ENCODE measurements around the gene BDNF.
"Not testable (repeated sequence)": the region's sequence is repeated elsewhere in the genome, so short reads cannot be mapped to it uniquely, and the experiment has no call there.

Gene BDNF

DNA sequence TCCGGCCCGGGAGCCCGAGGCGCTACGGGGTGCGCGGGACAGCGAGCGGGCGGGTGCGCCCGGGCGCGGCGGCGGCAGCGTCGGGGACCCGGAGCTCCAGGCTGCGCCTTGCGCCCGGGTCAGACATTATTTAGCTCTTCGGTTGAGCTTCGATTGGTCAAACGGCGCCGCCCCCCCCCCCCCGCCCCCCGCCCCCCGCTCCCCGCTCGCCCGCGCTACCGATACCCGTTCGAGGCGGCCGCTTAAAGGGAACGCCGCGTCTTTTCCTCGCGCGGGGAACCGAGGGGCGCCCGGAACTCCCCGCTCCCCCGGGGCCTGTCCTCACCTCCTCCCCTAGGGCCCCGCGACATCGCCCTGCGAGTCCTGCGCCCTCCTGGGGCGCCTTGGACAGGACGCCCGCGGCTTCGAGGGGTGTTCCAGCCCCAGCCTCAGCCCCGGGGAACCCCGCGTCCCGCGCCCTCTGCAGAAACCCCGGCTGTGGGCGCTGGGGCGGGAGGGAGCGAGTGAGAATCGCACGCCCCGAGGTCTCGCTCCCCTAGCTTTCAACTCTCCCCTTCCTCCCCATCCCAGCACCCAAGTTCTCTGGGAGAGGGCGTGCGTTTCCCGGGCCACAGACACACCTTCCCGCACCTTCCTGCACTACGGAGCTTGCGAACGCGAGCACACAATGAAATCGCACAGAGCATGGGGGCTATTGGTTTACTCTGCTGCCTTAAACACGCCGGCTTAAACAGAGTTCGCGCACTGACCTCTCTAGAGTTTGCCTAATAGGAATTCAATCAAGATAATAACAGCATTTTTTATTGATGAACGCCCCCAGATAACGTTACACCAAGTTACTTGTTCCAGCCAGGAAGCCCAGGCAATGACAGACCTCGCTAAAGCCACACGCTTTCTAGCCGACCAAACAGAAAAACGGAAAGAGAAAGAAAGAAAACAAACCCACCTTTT is at the start of gene BDNF:
BDNF (minus strand) TSS at position 105 of the 951 bp plus-strand sequence. CDS start 41,891 bp downstream, outside the sequence.
- no peak for DNase-seq

DNA sequence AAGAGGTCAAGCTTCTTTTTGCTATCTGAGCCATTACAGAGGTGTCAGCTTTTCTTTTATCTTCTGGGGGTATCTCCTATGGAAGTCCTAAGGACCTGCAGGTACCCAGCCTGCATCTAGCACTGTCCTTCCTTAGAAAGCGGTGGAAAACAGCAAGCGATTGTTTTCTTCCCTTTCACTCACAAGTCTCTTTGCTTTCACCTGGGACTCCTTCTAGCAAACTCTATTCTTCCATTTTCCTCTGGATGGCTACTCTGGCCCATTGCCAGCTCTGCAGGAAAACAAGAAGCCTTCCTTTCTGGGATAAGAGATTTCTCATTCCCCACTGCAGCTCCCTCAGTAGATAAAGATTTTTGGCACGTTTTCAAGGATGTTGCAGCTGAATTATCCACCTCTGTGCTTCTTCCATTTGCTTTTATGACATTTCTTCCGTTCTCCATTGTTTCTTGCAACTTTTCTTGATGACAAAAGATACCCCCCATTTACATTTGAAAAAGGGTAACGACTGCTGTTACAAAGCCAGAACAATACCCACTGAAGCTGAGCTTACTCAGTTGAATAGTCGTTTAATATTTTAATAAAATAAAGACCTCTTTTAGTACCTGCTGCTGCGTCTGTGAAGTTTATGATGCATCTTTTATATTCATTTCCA is 40.2 kb upstream of the BDNF start:
- DNase-seq: no peak

DNA sequence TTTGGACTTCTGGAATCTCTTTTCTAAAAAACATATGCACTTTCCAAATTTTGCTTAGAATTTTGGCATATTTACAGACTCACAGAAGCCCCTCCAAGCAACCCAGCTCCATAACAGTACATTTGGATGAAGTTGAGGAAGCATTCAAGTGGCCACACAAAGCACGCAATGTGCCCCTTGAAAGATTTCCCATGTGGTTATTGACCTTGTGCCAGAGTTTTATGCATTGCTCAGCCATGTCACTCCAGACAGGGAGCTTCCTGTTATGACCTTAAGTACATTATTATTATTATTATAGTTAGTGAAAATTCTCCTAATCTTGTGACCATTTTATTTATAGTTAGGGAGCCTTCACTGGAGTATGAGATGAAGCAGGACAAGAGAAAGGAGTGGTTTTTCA is 35.0 kb upstream of the BDNF start:
- DNase-seq: no peak

DNA sequence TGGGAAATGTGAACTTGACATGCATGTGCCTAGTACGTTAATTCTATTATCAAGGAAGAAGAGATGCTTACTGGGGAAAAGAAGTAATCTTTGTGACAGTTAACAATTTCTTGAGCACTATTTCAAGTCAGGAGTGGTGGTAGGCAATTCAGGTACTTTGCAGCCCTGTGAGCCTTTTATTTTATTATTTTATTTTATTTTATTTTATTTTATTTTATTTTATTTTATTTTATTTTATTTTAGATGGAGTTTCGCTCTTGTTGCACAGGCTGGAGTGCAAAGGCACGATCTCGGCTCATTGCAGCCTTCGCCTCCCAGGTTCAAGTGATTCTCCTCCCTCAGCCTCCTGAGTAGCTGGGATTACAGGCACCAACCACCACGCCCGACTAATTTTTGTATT is 31.5 kb upstream of the BDNF start:
- DNase-seq: not testable (repeated sequence)

DNA sequence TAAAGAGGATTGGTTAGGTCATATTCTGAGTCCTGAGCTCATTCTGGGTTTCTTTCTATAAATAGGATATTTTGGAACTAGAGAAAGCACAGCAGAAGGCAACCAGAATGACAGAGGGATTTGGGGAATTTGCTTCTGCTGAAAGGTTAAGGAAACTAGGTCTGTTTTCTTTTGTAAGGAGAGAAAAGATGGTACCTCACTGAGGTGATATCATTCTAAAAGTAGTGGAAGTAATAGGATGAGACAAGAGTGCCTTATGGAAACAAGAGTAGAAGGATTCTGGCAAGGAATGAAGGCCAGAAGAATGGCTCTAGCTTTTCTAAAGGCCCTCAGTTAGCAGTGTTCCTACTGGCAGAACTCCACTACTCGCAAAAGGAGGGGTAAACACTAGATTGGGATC is 26.7 kb upstream of the BDNF start:
- DNase-seq: no peak

DNA sequence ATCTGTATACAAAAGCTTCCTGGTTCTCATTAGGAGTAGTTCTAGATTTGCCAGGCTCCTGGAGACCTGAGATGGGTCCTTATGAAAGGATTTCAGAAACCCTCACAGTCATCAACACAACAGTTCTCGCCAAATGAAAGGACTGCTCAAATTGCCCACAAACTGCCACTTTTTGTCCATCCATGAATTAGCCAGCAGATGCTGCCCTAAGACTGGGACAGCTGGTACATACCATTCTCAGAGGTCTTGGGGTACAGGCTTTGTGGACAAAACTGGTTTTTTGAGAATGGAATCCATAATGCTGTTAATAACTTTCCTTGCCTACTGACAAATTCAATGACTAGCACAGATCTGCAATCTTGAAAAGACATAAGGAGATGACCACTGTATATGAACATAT is 23.4 kb upstream of the BDNF start:
- DNase-seq: no peak

DNA sequence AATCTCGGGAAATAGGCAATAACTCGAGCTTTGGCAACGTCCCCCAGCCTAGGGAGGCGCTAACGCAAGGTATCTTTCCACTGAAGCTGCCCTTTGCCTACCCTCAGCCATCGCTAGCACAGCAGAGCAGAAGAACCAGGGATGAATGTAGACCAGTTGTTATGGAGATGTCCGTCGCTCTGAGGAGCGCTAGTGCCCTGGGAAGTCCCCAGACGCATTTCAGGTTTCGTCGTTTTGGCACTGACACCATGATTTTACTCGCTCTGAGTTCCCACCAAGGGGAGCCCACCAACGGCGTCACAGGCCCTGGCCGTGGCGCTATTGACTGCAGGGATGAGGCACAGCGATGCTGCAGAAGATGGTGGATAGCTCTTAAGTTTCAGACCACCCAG is 22.7 kb upstream of the BDNF start:
- DNase-seq: no peak

DNA sequence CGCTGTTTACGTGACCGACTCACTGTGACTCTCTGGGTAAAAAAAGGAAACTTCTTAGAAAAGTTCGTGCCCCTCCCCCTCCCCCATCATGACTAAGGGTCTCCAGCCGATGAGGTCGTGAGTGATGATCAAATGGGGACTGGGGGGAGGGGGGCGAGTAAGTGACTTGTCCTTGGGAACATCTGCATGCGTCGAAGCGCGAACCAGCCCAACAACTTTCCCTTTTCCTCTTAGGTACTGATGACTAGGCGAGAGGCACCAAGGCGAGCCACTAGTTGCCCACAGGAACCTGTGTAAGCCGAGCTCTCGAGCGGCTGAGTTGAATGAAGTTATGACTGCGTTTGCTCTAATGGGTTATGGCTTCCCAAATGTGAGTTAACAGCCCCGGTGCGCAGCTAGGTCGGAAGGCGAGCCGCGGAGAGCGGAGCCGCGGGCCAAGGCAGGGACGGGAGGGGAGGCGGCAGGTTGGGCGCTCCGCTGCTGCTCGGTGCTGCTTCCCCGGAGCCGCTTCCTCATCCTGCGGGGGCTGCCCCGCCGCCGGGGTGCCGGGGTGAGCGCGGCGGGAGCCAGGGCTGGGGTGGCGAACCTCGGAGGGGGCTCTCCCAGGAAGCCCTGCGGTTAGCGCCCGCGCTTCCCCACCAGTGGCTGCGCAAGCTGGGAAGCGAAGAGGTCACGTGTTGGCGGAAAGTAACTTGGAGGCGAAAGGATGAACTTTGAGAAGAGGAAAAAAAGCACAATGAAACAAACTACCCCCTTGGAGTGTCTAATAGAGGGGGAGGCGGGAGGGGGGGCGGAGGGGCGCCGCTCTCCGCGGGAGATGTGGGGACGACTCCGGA is 22.1 kb upstream of the BDNF start:
- DNase-seq: no peak

DNA sequence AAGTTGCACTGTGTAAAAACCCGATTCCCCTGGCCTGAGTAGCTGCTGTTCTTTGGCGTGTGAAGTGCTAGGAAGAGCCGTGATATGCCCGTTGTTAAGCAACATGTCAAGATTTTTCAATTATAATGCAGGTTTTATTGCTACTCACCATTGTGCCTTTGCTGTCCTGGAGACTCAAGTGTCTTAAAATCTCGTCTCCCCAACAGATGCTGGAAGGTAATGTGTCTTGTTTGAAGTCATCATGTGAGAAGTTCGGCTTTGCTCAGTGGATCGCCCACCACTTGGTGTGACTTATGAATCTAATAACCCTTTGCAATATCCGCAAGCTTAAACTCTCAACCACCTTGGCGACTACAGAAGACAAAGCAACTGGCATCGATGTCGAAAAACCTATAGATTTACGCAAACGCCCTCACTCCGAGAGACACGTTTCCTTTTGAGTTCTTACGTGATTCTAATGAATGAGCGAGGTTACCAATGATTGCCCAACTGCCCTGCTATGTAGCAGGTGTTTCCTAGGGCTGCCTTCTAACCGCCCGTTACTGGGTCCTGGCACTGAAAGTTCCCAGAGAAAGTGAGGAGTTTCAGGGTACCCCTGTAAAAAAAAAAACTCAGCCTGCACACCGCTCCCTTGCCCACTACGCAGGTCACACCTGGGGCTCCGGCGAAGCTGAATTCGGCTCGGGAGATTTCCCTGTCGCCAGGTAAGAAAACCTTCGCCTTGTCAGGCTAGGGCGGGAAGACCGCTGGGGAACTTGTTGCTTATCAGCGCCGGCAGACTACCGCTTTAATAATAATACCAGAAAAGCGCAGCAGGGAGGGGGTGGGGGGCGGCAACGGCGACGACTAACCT is 21.2 kb upstream of the BDNF start:
- DNase-seq: no peak

DNA sequence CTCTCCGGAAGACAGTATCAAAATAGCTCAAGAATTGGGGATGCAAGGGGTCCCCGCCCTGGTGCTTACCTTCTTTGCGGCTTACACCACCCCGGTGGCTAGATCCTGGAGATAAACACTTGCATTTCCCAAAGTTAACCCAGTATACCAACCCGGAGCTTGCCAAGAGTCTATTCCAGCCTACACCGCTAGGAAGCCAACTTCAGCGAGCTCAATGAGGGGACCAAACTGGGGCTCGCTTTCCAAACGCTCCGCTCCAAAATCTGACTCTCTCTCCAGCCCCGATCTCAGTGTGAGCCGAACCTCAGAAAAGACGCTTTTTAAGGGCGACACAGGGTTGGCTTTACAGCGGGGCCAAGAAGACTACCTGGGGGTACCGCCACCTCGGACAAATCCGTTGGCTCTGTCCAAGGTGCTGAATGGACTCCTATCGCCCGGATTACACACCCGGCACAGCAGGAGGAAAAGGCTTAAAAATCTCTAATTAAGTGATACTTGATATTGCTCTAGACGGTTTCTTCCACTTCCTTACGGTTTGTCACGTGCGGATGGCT is 20.1 kb upstream of the BDNF start:
- no peak for DNase-seq

DNA sequence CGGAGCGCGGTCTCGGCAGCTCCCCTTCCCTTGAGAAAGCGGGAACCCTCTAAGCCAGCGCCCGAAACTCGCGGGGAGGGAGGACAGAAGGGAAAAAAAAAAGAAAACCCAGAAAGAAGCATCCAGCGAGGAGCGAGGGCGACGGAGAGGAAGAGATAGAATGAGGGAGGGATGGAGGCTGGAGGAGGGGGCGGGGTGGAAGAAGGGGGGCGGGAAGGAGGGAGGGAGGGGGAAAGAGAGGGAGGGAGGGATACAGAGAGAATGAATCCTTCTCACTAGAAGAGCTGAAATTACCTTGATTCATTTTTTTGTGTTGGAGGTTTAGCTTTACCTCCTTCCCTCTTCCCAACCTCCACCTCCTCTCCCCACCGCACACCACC is 19.3 kb upstream of the BDNF start:
- DNase-seq: no peak

DNA sequence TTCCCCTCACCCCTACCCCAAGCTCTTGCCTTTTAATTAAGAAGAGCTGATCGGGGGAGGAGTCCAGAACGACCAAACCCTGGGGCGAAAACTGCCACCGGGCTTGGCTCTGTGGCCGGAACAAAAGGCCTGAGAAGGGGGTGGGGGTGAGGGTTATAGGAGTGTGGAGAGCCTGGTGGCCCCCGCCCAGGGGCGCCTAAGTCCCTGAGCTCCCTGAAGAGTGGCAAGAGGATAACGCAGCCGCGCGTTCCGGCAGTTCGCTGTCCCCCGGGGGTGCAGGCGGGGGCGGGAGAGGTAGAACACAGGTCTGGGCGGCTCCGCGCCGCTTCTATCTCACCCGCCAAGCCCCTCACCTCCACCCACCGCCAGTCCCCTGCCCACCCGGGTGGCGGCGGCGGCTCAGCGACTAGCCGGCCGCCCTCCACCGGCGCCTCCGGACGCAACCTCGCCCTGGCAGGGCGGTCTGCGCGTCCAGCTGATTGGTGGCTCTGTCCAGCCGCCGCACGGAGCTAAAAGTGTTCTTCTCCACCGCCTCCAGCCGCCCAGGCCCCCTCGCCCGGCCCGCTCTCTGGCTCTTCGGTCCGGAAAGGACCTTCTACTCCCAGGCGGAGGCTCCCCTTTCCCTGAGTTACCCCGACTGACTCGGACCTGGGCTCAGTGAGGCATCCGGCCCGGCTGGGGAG is 18.7 kb upstream of the BDNF start:
- DNase-seq: no peak

DNA sequence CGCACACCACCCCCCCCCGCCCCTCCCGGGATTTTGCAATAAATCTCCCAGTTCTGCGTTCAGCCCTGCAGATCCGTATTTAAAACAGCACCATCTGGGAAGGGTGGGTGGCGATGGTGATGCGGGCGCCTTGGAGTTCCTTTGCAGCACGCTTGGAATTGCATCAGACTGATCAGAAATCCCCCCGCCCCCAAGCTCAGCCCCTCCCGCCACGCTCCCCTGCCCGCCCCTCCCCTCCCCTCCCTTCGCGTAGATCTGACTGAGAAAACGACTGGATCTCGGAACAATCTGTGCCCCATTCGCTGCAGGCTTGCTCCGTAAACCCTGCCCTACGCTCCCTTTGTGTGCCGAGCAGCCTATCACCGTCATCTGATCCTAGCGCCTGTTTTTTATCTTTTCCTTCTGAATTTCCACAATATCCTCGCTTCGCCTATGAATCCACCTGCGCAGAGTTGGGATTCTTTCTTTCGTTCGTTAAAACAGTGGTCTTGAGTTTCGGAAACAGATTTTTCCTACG is 18.1 kb upstream of the BDNF start:
- no peak for DNase-seq

DNA sequence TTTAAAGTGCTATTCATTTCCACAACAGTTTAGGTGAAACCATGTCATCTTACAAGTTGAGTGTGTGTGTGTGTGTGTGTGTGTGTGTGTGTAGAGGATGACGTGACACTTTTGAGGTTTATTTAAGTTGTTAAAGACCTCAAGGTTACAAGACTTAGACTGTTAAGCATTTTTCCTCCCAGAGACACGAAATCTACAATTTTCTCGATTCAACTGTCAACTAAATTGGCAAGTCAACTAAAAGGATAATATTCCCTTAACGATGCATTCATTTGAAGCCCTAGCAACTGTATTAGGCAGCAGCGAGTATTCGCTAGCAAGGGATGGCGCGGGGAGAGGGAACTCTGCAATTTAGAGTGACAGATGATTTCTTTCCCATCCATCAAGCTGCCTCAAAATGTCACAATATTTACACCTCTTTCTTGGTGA is 17.6 kb upstream of the BDNF start:
- DNase-seq: no peak

DNA sequence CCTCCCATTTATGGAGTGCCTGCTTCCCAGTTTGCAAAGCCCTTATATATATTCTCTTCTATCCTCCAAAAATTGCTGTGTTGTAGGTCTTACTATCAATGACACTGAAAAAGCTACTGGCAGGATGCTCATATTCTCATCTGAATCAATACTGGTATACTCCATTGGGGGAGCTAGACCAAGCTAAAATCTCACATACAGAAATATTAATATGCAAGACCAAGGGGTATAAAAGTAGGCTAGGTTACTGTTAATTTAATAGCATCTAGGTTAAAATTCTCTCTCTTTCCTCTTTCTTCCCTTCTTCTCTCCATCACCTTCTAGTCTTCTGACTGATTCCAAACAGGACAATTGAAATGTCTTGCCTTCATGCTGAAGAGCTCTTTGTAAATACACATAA is 17.1 kb upstream of the BDNF start:
- DNase-seq: no peak

DNA sequence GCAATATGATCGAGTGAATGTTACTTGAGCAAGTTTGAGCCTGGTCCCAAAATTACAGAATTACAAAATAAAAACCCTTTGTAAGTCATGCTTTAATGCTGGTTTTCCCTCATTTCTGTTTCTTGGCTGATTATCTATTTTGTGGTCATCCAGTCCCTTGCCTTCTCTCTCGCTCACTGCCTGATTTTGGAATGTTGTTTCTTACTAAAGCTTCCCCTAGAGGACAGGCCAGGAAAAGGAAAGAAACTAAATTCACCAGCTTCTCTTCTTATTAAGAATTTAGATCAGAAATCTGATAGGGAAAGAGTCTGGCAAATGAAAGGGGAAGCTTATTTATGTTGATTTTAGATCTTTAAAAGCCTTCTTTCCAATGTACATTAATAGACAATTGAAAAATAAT is 16.6 kb upstream of the BDNF start:
- DNase-seq: no peak

DNA sequence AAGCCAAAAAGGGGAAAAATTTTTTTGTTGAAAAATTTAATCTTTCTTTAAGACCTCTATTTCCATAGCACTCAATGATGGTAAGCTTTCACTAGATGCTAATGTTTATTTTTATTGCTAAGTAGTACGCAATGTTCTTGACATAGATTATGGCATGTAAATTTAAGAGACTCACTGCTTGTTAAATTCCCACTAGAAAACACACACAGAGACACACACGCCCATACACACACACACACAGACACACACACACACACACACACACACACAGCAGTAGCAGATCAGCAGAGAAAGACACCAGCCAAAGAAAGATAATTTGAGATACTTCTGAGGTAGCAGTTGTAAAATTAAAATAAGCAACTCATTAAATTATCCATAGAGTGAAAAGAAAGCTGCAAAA is 16.0 kb upstream of the BDNF start:
- no peak for DNase-seq

DNA sequence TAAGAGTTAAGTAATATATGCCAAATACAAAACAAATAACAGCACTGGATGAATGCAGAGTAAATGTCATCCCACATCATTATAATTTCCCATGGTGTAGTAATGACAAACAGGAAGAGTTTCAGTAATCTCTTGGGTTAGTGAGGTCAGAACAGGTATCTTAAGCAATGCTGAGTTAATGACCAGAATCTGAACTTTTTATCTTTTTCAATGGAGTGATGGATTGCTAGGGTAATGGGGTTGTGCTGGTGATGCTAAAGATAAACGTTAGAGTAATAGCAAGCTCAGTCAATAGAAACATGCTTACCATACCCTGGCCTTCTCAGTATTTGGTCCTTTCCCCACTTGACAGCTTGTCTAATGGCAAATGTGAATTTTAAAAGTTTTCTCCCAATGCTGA is 11.5 kb upstream of the BDNF start:
- no peak for DNase-seq

DNA sequence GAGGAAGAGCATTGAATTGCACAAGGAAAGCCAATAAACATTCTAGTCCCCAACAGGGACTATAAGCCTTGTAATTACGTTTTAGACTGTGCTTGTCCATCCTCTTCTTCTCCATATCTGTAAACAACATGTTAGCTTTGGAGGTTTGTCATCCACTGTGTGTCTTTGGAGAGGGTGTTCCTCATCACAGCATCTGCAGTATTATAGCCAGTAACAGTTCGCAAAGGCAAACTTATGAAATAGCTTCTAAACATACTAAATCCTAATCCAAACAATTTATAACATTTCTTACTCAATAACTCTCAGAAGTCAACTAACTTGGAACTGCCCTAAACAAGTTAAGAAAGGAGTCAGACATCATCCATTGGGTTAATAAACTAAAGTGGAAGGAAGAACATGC is 10.3 kb upstream of the BDNF start:
- DNase-seq: no peak

DNA sequence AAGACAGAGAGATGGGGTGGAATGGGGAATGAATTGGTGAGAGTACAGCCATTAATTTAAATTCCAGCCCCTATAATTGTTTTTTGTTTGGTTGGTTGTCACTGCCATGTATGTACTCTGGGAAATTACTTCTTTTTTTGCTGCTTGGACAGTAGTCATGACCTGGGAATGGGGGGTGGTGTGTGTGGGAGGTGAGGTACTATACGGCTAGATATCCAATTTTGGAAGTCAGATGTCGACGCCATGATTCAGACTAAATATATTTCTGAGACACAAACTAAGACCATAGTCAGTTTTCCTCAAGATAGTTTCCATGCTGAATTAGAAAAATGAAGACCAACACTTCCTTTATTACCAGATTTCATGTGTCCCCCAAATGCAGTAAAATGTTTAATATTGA is 7.4 kb upstream of the BDNF start:
- DNase-seq: no peak

Measured in activated CD4-positive, alpha-beta T cell treated with anti-CD3 and anti-CD28 coated beads, Interleukin-2, amount 50 U/mL, for 4 hours (primary cell).